Skeletal muscle cell (primary cell): ENCODE results near the gene FKTN.
"Not testable (repeated sequence)": the region's sequence is repeated elsewhere in the genome, so short reads cannot be mapped to it uniquely, and the experiment has no call there.

ENCODE experiments used
- DNase-seq: peaks from one replicate; pipeline ENCODE4 v3.0.0-alpha.2; 2010; ENCODE audit warnings: low read depth
- H3K4me3 ChIP-seq: 2 replicates; pipeline ENCODE4 v1.5.1; 2011; ENCODE audit warnings: low read depth, mild to moderate bottlenecking, control low read depth, low read length, moderate library complexity

FKTN gene

GRCh38 chr9:105557804-105558610 lies at the start of gene FKTN:
TSS of gene FKTN (plus strand) at chr9:105558131. CDS start at chr9:105575033, 16,902 bp downstream.
- peak within 1 kb of the TSS; percentile 96 for H3K4me3 ChIP-seq
- DNase-seq = peak; percentile 49

- no peak for DNase-seq
- no peak overlapping the region for H3K4me3 ChIP-seq
Measured at GRCh38 chr9:105508530-105508929, 49.4 kb upstream of the FKTN start.

GRCh38 chr9:105510024-105510423 lies 47.9 kb upstream of the FKTN start:
- DNase-seq = peak; percentile 49
- H3K4me3 ChIP-seq = no peak overlapping the region

- no peak for DNase-seq
- H3K4me3 ChIP-seq = no peak overlapping the region
Measured at GRCh38 chr9:105511446-105511845, 46.5 kb upstream of the FKTN start.

- DNase-seq = no peak
- no peak overlapping the region for H3K4me3 ChIP-seq
Measured at GRCh38 chr9:105515811-105516413, 42.0 kb upstream of the FKTN start.

- H3K4me3 ChIP-seq = peak overlapping the region; percentile 27
- DNase-seq = not testable (repeated sequence)
Measured at GRCh38 chr9:105519710-105520369, 38.1 kb upstream of the FKTN start.

- H3K4me3 ChIP-seq, DNase-seq: not testable (repeated sequence)
Measured at GRCh38 chr9:105520992-105521391, 36.9 kb upstream of the FKTN start.

GRCh38 chr9:105522618-105523385 lies 35.1 kb upstream of the FKTN start:
- DNase-seq, H3K4me3 ChIP-seq: not testable (repeated sequence)

- no peak overlapping the region for H3K4me3 ChIP-seq
- no peak for DNase-seq
Measured at GRCh38 chr9:105531530-105531929, 26.4 kb upstream of the FKTN start.

- DNase-seq = no peak
- H3K4me3 ChIP-seq = no peak overlapping the region
Measured at GRCh38 chr9:105535920-105536668, 21.8 kb upstream of the FKTN start.

- no peak for DNase-seq
- H3K4me3 ChIP-seq = no peak overlapping the region
Measured at GRCh38 chr9:105539452-105539851, 18.5 kb upstream of the FKTN start.

- no peak overlapping the region for H3K4me3 ChIP-seq
- DNase-seq = no peak
Measured at GRCh38 chr9:105541838-105542237, 16.1 kb upstream of the FKTN start.

GRCh38 chr9:105554042-105554441 lies 3.9 kb upstream of the FKTN start:
- no peak for DNase-seq
- H3K4me3 ChIP-seq = no peak overlapping the region

- no peak overlapping the region for H3K4me3 ChIP-seq
- DNase-seq = no peak
Measured at GRCh38 chr9:105572455-105572854, 14.5 kb downstream of the FKTN start.

- H3K4me3 ChIP-seq, DNase-seq: not testable (repeated sequence)
Measured at GRCh38 chr9:105579952-105580351, 22.0 kb downstream of the FKTN start.

- not testable (repeated sequence) for H3K4me3 ChIP-seq, DNase-seq
Measured at GRCh38 chr9:105581550-105581949, 23.6 kb downstream of the FKTN start.

- no peak overlapping the region for H3K4me3 ChIP-seq
- DNase-seq = no peak
Measured at GRCh38 chr9:105593145-105593544, 35.2 kb downstream of the FKTN start.

GRCh38 chr9:105608721-105609598 lies 51.0 kb downstream of the FKTN start:
- DNase-seq = peak; percentile 4
- H3K4me3 ChIP-seq = no peak overlapping the region
